CD4-positive, alpha-beta T cell treated with Interleukin-6 for 4 hours (primary cell): ENCODE measurements around the gene CFLAR.
"Not testable (repeated sequence)": the region's sequence is repeated elsewhere in the genome, so short reads cannot be mapped to it uniquely, and the experiment has no call there.

ENCODE experiments used
- DNase-seq: peaks from one replicate; pipeline ENCODE4 v3.0.0-alpha.2; 2020; ENCODE audit warnings: mixed read lengths

The CFLAR gene

GRCh38 chr2:201183365-201183727, 67.4 kb downstream of the CFLAR start:
- no peak for DNase-seq

GRCh38 chr2:201183835-201184234, 67.9 kb downstream of the CFLAR start:
- DNase-seq: not testable (repeated sequence)

GRCh38 chr2:201184248-201184647, 68.3 kb downstream of the CFLAR start:
- not testable (repeated sequence) for DNase-seq

DNA sequence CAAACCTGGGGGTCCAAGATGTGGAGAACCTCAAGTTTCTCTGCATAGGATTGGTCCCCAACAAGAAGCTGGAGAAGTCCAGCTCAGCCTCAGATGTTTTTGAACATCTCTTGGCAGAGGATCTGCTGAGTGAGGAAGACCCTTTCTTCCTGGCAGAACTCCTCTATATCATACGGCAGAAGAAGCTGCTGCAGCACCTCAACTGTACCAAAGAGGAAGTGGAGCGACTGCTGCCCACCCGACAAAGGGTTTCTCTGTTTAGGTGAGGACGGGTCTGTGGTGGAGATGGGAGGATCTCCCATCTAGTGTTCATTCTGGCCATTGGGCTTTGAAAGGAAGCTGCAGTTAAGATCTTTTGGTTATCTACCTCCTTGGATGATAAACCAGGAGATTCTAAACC, 69.9 kb downstream of the CFLAR start:
- no peak for DNase-seq

DNA sequence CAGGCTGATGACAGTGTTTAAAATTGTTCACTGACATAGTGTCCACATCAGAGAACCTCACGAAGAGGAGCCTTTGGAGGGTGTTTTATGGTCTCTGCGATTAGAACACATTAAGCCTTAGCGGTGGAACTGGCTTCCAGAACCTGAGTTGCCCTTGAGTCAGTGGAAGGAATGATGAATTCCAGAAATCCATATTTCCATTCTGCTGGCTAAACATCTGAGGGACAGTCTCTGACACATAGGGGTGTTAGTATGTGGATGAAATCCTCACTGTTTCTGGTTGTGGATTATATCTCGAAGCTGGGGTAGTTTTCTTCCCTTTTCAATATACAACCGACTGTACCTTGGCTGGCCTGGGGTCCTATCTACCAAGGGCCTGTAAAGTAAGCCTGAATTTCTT, 71.0 kb downstream of the CFLAR start:
- DNase-seq: no peak

DNA sequence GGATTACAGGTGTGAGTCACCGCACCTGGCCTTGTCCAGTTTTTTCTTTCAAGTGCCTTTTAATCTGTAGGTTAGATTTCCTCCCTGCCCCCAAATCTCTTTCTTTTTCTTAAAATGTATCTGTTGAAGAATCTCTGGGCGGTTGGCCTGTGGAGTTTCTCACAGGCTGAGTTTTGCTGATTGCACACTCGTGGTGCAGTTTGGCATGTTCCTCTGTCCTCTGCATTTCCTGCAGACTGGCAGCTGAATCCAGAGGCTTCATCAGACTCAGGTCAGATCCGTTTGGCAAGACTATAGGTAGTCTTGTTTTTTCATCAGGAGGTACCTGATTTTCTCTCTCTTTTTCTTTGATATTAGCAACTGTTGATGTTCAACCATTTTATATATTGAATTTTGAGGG, 72.5 kb downstream of the CFLAR start:
- no peak for DNase-seq

DNA sequence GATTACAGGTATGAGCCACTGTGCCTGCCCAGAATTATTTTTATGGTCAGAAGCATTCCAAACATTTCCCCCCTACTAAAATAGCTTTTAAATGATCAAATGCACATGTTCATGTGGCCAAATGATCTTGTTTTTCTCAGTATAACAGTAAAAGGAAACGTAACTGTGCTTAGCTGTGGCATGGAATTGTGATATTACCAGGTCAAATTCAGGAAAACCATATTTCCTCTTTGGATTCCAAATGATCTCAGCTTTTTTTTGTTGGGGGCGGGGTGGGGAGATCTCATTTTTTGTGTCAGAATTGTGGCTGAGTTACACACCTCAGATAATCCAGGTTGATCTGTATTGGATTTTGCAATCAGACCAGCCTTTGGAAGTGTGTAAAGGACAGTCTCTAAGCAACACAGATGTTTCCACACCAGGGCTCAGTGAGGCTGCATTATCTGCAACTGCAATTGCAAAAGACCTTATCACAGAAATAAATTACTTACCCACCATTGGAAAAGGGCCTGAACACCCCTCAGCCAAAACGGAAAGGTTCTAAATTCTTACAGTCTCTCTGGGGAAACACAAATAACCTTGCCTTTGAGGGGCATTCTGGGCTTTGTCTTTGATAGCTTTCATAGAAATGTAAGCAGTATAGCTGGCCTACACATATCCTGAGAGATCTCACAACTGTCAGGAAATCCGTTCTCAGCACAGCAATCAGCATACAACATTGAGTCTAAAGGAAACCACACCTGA, 75.3 kb downstream of the CFLAR start:
- peak; percentile 44 for DNase-seq

- DNase-seq: no peak
Observed at GRCh38 chr2:201194097-201194496, 78.1 kb downstream of the CFLAR start.

DNA sequence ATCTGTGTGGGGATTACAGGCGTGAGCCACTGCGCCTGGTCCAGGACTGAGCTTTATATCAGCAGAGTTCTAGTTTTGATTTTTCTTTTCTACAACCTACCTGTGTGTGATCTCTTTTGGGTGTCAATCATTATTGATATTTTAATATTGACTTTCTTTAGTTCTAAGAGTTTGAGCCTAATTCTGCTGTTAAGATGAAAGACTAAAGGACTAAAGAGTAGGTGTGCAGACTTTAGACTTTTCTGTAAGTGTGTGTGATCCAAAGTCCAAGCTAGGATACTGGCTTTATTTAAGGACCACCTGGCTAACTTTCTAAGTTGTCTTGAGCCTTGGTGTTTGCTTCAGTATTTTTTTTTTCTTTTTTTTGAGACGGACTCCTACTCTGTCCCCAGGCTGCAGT, 79.4 kb downstream of the CFLAR start:
- DNase-seq: no peak

- no peak for DNase-seq
Observed at GRCh38 chr2:201196003-201196402, 80.0 kb downstream of the CFLAR start.

DNA sequence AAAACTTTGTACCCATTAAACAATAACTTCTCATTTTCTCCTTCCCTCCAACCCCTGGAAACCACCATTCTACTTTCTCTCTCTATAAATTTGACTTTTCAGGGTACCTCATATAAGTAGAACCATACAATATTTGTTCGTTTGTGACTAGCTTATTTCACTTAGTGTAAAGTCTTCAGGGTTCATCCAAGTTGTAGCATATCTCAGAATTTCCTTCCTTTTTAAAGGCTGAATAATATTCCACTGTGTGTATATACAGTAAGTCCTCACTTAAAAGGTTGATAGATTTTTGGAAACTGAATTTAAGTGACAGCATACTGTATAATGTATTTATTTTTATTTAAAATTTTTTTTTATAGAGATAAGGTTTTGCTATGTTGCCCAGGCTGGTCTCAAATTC, 80.8 kb downstream of the CFLAR start:
- no peak for DNase-seq

DNA sequence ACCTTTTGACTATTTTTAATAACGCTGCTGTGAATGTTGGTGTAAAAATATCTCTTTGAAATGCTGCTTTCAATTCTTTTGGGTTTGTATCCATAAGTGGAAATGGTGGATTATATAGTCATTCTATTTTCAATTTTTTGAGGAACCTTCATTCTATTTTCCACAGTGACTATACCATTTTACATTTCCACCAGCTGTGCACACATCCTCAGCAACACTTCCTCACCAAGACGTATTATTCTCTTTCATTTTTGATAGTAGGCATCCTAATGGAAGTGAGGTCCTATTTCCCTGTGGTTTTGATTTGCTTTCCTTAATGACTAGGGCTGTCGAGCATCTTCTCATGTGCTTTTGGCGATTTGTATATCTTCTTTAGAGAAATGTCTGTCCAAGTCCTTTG, 81.8 kb downstream of the CFLAR start:
- DNase-seq: no peak

DNA sequence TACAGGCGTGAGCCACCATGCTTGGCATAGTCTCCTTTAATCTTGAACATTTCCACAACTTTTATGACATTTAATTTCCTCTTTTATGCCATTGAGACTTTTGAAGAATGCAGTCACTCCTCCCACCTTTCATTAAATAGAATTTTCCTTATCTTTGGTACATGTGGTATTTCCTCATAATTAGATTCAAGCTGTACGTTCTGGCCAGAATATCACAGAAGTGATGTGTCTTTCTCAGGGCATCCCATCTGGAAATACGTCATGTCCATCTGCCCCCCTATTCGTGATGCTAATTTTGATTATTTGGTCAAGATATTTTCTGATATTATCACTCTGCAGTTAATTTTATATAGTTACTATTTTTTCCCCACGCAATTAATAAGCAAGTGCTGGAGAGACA, 83.9 kb downstream of the CFLAR start:
- DNase-seq: no peak

- DNase-seq: no peak
Observed at GRCh38 chr2:201200345-201200744, 84.4 kb downstream of the CFLAR start.

DNA sequence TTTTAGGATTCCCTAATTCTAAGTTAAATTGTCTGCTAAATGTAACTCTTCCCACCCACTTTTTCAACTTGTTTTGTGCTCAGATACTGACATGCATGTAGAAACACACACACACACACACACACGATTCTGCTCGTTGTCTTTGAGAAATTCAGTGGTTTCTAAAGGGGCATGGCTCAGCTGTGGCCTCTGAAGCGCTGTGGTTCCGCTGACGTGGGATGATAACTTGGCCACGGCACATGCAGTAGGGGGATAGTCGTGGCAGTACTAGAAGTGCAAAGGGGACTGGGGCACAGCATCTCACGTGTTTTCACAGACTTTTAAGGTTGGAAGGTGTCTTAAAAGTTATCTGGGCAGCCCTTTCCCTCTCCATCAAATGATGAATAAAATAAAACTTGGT, 85.4 kb downstream of the CFLAR start:
- no peak for DNase-seq

DNA sequence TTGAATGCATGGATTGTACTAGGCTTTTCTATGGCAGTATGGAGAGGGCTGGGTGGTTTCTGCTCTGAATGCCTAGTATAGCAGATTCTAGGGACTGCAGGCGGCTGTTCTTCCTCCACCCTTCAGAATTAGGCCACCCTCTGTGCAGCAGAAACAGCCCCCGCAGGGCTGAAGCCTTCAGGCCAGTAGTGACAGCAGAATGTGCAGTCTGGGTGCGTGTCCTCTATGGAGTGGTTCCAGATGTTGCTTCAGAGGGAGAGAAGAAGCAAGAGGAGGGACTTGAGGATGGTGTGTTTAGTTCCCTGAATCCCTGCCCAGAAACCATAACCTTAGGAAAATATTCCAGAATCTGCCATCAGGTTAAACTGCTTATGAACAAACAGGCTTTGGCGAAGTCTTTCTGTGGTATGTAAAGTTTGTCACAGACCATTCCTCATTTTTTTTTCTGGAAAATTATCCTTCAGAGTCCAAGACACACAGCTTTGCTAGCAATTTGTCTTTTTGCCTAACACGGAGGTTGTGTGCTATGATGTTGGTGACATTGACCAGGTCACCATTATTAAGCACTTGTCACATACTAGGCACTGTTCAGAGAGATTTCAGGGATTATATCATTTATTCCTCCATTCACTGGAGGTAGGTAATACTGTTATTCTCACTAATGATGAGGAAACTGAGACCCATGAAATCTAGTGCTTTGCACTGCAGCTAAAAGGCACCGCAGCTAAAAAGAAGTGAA, 88.1 kb downstream of the CFLAR start:
- no peak for DNase-seq

GRCh38 chr2:201204655-201205514, 88.9 kb downstream of the CFLAR start:
- no peak for DNase-seq

GRCh38 chr2:201205515-201205849, 89.5 kb downstream of the CFLAR start:
- no peak for DNase-seq

DNA sequence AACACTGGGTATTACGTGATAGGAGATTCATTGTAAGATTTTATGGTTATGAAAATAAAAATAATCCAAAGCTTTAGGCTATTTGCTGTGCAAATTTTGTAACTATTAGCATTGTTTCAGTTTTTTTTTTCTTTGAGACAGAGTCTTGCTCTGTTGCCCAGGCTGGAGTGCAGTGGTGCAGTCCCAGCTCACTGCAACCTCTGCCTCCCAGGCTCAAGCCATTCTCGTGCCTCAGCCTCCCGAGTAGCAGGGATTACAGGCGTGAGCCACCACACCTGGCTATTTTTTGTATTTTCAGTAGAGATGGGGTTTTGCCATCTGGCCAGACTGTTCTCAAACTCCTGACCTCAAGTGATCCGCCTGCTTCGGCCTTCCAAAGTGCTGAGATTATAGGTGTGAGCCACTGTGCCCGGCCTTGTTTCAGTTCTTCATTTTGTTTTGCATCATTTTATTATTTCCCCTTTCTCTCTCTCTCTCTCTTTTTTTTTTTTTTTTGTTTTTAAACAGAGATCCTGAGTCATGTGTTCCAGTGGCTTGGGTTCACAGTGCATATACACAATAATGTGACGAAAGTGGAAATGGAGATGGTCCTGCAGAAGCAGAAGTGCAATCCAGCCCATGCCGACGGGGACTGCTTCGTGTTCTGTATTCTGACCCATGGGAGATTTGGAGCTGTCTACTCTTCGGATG, 92.7 kb downstream of the CFLAR start:
- DNase-seq: no peak

- no peak for DNase-seq
Observed at GRCh38 chr2:201215963-201216362, 100.0 kb downstream of the CFLAR start.

GRCh38 chr2:201216918-201217317, 101.0 kb downstream of the CFLAR start:
- no peak for DNase-seq

GRCh38 chr2:201218780-201219179, 102.8 kb downstream of the CFLAR start:
- no peak for DNase-seq
